ENCODE data around the gene ITGB7. TPM values are rescaled to one million over a fixed set of nuclear protein-coding genes. Genes with fewer than 3 reads are reported as not detected.

Gene ITGB7
- total and polyA plus RNA-seq, 2 of the 4 experiments (the other 2 are of a cell fraction) = 0.18 to 0.44 TPM

GRCh38 chr12:53145383-53146260 is 61.4 kb downstream of the ITGB7 start:
- H2AK9ac ChIP-seq (replicated peaks; ENCODE audit: low read depth, low read length, poor library complexity) = peak overlapping the region; percentile 23
- POLR2A ChIA-PET (ENCODE audit: unreplicated experiment) = no interaction called here

More at GRCh38 chr12:53145383-53146260, 61.4 kb downstream of the ITGB7 start:
- BruUV-seq (replicated peaks) = no TSS peak
- WGBS, 2 experiments (ENCODE audit: extremely low coverage in 2 of 2, insufficient read length in 1 of 2) = no CpG with 5 or more reads among the region's 5 CpGs
- H2BK15ac ChIP-seq (ENCODE audit: low read depth, low read length) = no peak overlapping the region
- H3K27ac ChIP-seq (ENCODE audit: insufficient read depth, low read length) = no peak overlapping the region
- intact Hi-C loops (cut with micrococcal nuclease) (loop anchor here (5.0 kb wide), 1 partner anchor 38 kb away; no protein-coding TSS in a partner anchor), in situ Hi-C loops (cut with MboI; ENCODE audit: low sequenced_read_pairs) (no loop called here), dilution Hi-C loops (cut with HindIII; ENCODE audit: low sequenced_read_pairs, unreplicated experiment) (no loop called here)
- no peak overlapping the region for H3K4me2 ChIP-seq (ENCODE audit: low read depth, low read length)
- ATAC-seq (ENCODE audit: low read depth) (peak; percentile 37; the same call in 1 of the 2 replicates), DNase-seq (peak; percentile 42)
- no peak overlapping the region for H3K4ac ChIP-seq (ENCODE audit: low read depth, low read length)
- no peak overlapping the region for H2BK20ac ChIP-seq (ENCODE audit: low read depth, low read length)
- no peak overlapping the region for H4K8ac ChIP-seq (ENCODE audit: low read depth in 2 of 2, low read length in 2 of 2)
- H3K56ac ChIP-seq (ENCODE audit: extremely low read depth, insufficient read depth, low read length) = no peak overlapping the region
- H3K27me3 ChIP-seq (ENCODE audit: control insufficient read depth, insufficient read depth, low read length) = no peaks in the 10 kb centered on the region
- H3K9me1 ChIP-seq (ENCODE audit: insufficient read depth, low read length) = no peaks in the 10 kb centered on the region
- H3K79me1 ChIP-seq (ENCODE audit: low read depth in 1 of 2, low read length in 2 of 2) = no peaks in the 10 kb centered on the region
- no peak overlapping the region for H4K91ac ChIP-seq (ENCODE audit: insufficient read depth, low read depth, low read length)
- H3K4me1 ChIP-seq (ENCODE audit: control insufficient read depth, insufficient read depth, low read length) = no peaks in the 10 kb centered on the region
- no peak overlapping the region for H4K5ac ChIP-seq (ENCODE audit: low read depth, low read length)
- CTCF ChIA-PET = interaction anchor here (0.6 kb wide), 1 partner anchor 270 kb away, joined by 3 read pairs; no protein-coding TSS in a partner anchor
- no peak overlapping the region for H3K23ac ChIP-seq (ENCODE audit: low read depth, low read length)
- H2AFZ ChIP-seq (replicated peaks; ENCODE audit: low read length, poor library complexity) = no peak overlapping the region
- no peak overlapping the region for H2AK5ac ChIP-seq (ENCODE audit: low read depth, low read length)
- no peaks in the 10 kb centered on the region for H3K9me3 ChIP-seq (ENCODE audit: control insufficient read depth, insufficient read depth, low read length)
- no peak overlapping the region for H2BK120ac ChIP-seq (ENCODE audit: low read depth, low read length)
- no peak overlapping the region for H2BK5ac ChIP-seq (ENCODE audit: low read depth, low read length, poor library complexity, severe bottlenecking)
- TF ChIP-seq RAD21 (IDR thresholded peaks at IDR 0.05; ENCODE audit: low read length) (no peak), RCOR1 (IDR thresholded peaks at IDR 0.05; ENCODE audit: insufficient replicate concordance, low read length) (no peak), CEBPB (IDR thresholded peaks at IDR 0.05; ENCODE audit: low read depth, low read length) (0 out of 2 replicates have a peak, but pooled peaks have one; percentile 37), CHD1 (IDR thresholded peaks at IDR 0.05; ENCODE audit: low read depth, low read length) (no peak), MAZ (IDR thresholded peaks at IDR 0.05; ENCODE audit: borderline replicate concordance, low read depth, low read length) (no peak)
- no peak overlapping the region for H3K14ac ChIP-seq (replicated peaks; ENCODE audit: low read depth, low read length)
- H3K18ac ChIP-seq (ENCODE audit: low read depth, low read length) = no peak overlapping the region
- no peaks in the 10 kb centered on the region for H3K36me3 ChIP-seq (ENCODE audit: control insufficient read depth, insufficient read depth, low read length)
- H3K4me3 ChIP-seq (ENCODE audit: insufficient read depth, low read depth, low read length) = no peak overlapping the region
- no peaks in the 10 kb centered on the region for H4K20me1 ChIP-seq (ENCODE audit: insufficient read depth, low read length)
- no peak overlapping the region for H3K9ac ChIP-seq (ENCODE audit: low read depth, low read length)
